GM12875 (cell line): ENCODE results near the gene SCARF1.
A peak's percentile ranks its signal among the peaks of the same experiment; 100 is the strongest.

ENCODE experiments used
- H3K4me3 ChIP-seq: one replicate; pipeline ENCODE4 v1.5.1; 2011; ENCODE audit warnings: low read depth, low read length, control low read depth
- CTCF ChIP-seq: IDR thresholded peaks from 2 replicates; pipeline ENCODE4 v1.5.1; 2011; ENCODE audit warnings: low read depth, mild to moderate bottlenecking, control low read depth, inconsistent platforms, low read length, moderate library complexity, borderline replicate concordance; ENCODE audit not compliant: insufficient read depth

The SCARF1 gene

GRCh38 chr17:1651559-1651844 is 6.0 kb upstream of the SCARF1 start:
- no peak overlapping the region for H3K4me3 ChIP-seq
- TF ChIP-seq CTCF = no peak

- no peak for TF ChIP-seq CTCF
- H3K4me3 ChIP-seq = no peak overlapping the region
Observed at GRCh38 chr17:1650731-1651558, 5.4 kb upstream of the SCARF1 start.

GRCh38 chr17:1649844-1650501 is 4.4 kb upstream of the SCARF1 start, which contains the start of gene RILP:
Gene RILP, minus strand, starts transcription at chr17:1649866. Its CDS starts 62 bp downstream, at chr17:1649804.
- peak within 1 kb of the TSS; percentile 60 for H3K4me3 ChIP-seq
- TF ChIP-seq CTCF = no peak

GRCh38 chr17:1648963-1649843 is 3.7 kb upstream of the SCARF1 start:
- peak overlapping the region; percentile 60 for H3K4me3 ChIP-seq
- TF ChIP-seq CTCF = peak; percentile 98

GRCh38 chr17:1648173-1648962 is 2.8 kb upstream of the SCARF1 start:
- TF ChIP-seq CTCF = no peak
- peak overlapping the region; percentile 51 for H3K4me3 ChIP-seq

GRCh38 chr17:1647802-1648171 is 2.3 kb upstream of the SCARF1 start:
- TF ChIP-seq CTCF = no peak
- no peak overlapping the region for H3K4me3 ChIP-seq
